Measurements from ENCODE around the gene MBNL2.

MBNL2 gene

DNA sequence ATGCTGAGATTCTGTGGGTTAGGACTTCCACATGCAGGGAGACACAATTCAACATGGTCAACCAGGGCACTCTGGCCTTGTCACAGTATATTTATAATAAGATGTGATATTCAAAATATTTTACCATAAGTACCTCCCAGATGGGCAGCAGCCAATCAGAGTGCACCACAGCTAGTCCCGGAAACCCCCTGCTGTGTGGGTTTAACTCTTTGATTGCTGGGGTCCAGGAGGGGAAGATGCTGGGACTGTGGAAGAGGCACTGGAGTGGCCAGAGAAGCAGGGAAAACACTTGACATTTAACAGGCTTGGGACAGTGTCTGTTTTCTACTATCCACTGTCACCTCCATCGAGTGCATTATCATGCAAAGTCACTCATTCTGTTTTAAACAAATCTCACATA, 99.0 kb downstream of the MBNL2 start:
- Histone ChIP-seq H4K20me1 (ENCODE audit: low read depth, low read length) (no peaks in the 10 kb centered on the region), H3K4me2 (ENCODE audit: low read depth, low read length, poor library complexity, severe bottlenecking) (no peak overlapping the region), H3K9me2 (replicated peaks; ENCODE audit: insufficient read depth, low read length) (no peaks in the 10 kb centered on the region), H3F3A (ENCODE audit: insufficient read depth) (no peaks in the 10 kb centered on the region), H3K9me3 (ENCODE audit: insufficient read depth, low read length) (no peaks in the 10 kb centered on the region), H3K9ac (ENCODE audit: low read length) (no peak overlapping the region), H3K27ac (ENCODE audit: low read depth, low read length) (no peak overlapping the region), H3K36me3 (ENCODE audit: low read length) (no peaks in the 10 kb centered on the region), H3K4me3 (ENCODE audit: insufficient read depth, low read length, poor library complexity, severe bottlenecking) (no peak overlapping the region), H3K27me3 (ENCODE audit: low read length) (no peaks in the 10 kb centered on the region), H3K79me2 (ENCODE audit: insufficient read depth, low read length) (no peaks in the 10 kb centered on the region), H2AFZ (ENCODE audit: low read depth, low read length, severe bottlenecking) (no peak overlapping the region)
- no peak for TF ChIP-seq EZH2phosphoT487 (conservative IDR thresholded peaks at IDR 0.05; ENCODE audit: low read length)
- TF ChIP-seq, protein P1, sequence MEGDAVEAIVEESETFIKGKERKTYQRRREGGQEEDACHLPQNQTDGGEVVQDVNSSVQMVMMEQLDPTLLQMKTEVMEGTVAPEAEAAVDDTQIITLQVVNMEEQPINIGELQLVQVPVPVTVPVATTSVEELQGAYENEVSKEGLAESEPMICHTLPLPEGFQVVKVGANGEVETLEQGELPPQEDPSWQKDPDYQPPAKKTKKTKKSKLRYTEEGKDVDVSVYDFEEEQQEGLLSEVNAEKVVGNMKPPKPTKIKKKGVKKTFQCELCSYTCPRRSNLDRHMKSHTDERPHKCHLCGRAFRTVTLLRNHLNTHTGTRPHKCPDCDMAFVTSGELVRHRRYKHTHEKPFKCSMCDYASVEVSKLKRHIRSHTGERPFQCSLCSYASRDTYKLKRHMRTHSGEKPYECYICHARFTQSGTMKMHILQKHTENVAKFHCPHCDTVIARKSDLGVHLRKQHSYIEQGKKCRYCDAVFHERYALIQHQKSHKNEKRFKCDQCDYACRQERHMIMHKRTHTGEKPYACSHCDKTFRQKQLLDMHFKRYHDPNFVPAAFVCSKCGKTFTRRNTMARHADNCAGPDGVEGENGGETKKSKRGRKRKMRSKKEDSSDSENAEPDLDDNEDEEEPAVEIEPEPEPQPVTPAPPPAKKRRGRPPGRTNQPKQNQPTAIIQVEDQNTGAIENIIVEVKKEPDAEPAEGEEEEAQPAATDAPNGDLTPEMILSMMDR (IDR thresholded peaks at IDR 0.05; ENCODE audit: insufficient read depth, low read length, poor library complexity, severe bottlenecking): no peak

DNA sequence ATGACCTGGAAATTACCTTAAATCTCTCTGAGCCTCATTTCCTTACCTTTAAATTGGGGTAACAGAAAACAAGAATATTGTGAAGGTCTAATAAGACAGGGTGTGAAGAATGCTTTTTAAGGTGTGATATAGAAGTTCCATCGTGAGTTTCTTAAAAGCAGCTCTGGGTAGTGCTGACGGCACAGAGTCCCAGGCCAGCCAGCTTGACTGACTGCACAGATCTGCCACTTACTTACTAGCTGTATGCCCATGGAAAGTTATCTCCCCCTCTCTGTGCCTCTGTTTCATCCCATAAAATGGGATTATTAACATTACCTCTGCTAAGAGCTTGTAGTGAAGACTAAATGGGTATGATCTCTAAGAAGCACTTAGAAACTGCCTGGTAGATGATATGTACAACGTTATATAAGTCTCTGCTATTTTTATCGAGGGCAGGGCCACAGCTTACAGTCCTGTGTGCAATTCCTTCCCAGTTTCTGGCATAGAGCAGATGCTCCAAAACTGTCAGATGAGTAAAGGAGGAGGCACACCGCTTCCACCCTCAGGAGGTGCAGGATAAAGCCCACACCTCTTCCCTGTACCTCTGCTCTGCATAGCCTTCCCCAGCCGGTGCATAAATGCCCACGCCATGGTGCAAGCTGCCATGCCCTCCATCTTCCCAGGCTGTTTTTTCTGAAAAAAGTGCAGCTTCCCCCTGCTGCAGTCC, 99.6 kb downstream of the MBNL2 start:
- H4K20me1 ChIP-seq (ENCODE audit: low read depth, low read length): no peaks in the 10 kb centered on the region

GRCh38 chr13:97322740-97323342, 100.7 kb downstream of the MBNL2 start:
- H4K20me1 ChIP-seq (ENCODE audit: low read depth, low read length): no peaks in the 10 kb centered on the region
- no peak overlapping the region for H3K4me3 ChIP-seq (ENCODE audit: insufficient read depth, low read length, poor library complexity, severe bottlenecking)
- H3K9ac ChIP-seq (ENCODE audit: low read length): no peak overlapping the region
- no peaks in the 10 kb centered on the region for H3K27me3 ChIP-seq (ENCODE audit: low read length)
- H3K27ac ChIP-seq (ENCODE audit: low read depth, low read length): no peak overlapping the region
- no peaks in the 10 kb centered on the region for H3K79me2 ChIP-seq (ENCODE audit: insufficient read depth, low read length)
- TF ChIP-seq, protein P1 (IDR thresholded peaks at IDR 0.05; ENCODE audit: insufficient read depth, low read length, poor library complexity, severe bottlenecking): no peak
- no peak for TF ChIP-seq EZH2phosphoT487 (conservative IDR thresholded peaks at IDR 0.05; ENCODE audit: low read length)
- no peak overlapping the region for H3K4me2 ChIP-seq (ENCODE audit: low read depth, low read length, poor library complexity, severe bottlenecking)
- no peak overlapping the region for H2AFZ ChIP-seq (ENCODE audit: low read depth, low read length, severe bottlenecking)
- H3K36me3 ChIP-seq (ENCODE audit: low read length): no peaks in the 10 kb centered on the region
- H3K9me3 ChIP-seq (ENCODE audit: insufficient read depth, low read length): no peaks in the 10 kb centered on the region
- H3F3A ChIP-seq (ENCODE audit: insufficient read depth): no peaks in the 10 kb centered on the region
- no peaks in the 10 kb centered on the region for H3K9me2 ChIP-seq (replicated peaks; ENCODE audit: insufficient read depth, low read length)

More for the DNA sequence above, 99.6 kb downstream of the MBNL2 start:
- Histone ChIP-seq H3K27ac (ENCODE audit: low read depth, low read length) (no peak overlapping the region), H3K4me2 (ENCODE audit: low read depth, low read length, poor library complexity, severe bottlenecking) (no peak overlapping the region), H3K36me3 (ENCODE audit: low read length) (no peaks in the 10 kb centered on the region), H3K9ac (ENCODE audit: low read length) (no peak overlapping the region), H3F3A (ENCODE audit: insufficient read depth) (no peaks in the 10 kb centered on the region), H3K79me2 (ENCODE audit: insufficient read depth, low read length) (no peaks in the 10 kb centered on the region), H3K27me3 (ENCODE audit: low read length) (no peaks in the 10 kb centered on the region), H3K9me2 (replicated peaks; ENCODE audit: insufficient read depth, low read length) (no peaks in the 10 kb centered on the region), H2AFZ (ENCODE audit: low read depth, low read length, severe bottlenecking) (no peak overlapping the region), H3K9me3 (ENCODE audit: insufficient read depth, low read length) (no peaks in the 10 kb centered on the region), H3K4me3 (ENCODE audit: insufficient read depth, low read length, poor library complexity, severe bottlenecking) (no peak overlapping the region)
- TF ChIP-seq EZH2phosphoT487 (conservative IDR thresholded peaks at IDR 0.05; ENCODE audit: low read length): no peak
- TF ChIP-seq, protein P1 (IDR thresholded peaks at IDR 0.05; ENCODE audit: insufficient read depth, low read length, poor library complexity, severe bottlenecking): no peak
